Measurements from ENCODE around the gene NMUR1.

NMUR1 gene

GRCh38 chr2:231494669-231495068 lies 35.6 kb downstream of the NMUR1 start:
- in situ Hi-C loops (cut with HindIII; ENCODE audit: low sequenced_read_pairs), result no loop called here

- in situ Hi-C loops (cut with HindIII; ENCODE audit: low sequenced_read_pairs), result no loop called here
These were observed 39.4 kb downstream of the NMUR1 start for GRCh38 chr2:231490801-231491200.

- in situ Hi-C loops (cut with HindIII; ENCODE audit: low sequenced_read_pairs), result no loop called here
These were observed 40.3 kb downstream of the NMUR1 start for GRCh38 chr2:231489990-231490389.

- in situ Hi-C loops (cut with HindIII; ENCODE audit: low sequenced_read_pairs), result no loop called here
These were observed 41.9 kb downstream of the NMUR1 start for GRCh38 chr2:231488331-231488730.

- in situ Hi-C loops (cut with HindIII; ENCODE audit: low sequenced_read_pairs), result no loop called here
These were observed 43.2 kb downstream of the NMUR1 start for GRCh38 chr2:231486851-231487596.

GRCh38 chr2:231483398-231484329 lies 46.6 kb downstream of the NMUR1 start:
- in situ Hi-C loops (cut with HindIII; ENCODE audit: low sequenced_read_pairs), result no loop called here

GRCh38 chr2:231482806-231483391 lies 47.3 kb downstream of the NMUR1 start:
- in situ Hi-C loops (cut with HindIII; ENCODE audit: low sequenced_read_pairs), result no loop called here

- in situ Hi-C loops (cut with HindIII; ENCODE audit: low sequenced_read_pairs), result no loop called here
These were observed 49.5 kb downstream of the NMUR1 start for GRCh38 chr2:231480781-231481180.

GRCh38 chr2:231479455-231479854 lies 50.8 kb downstream of the NMUR1 start:
- in situ Hi-C loops (cut with HindIII; ENCODE audit: low sequenced_read_pairs), result no loop called here

GRCh38 chr2:231476920-231477319 lies 53.3 kb downstream of the NMUR1 start:
- in situ Hi-C loops (cut with HindIII; ENCODE audit: low sequenced_read_pairs), result no loop called here

- in situ Hi-C loops (cut with HindIII; ENCODE audit: low sequenced_read_pairs), result no loop called here
These were observed 54.3 kb downstream of the NMUR1 start for GRCh38 chr2:231475965-231476364.
